Thymus (tissue), 11 donors: Measurements from ENCODE around the gene OCA2. TPM values are rescaled to one million over a fixed set of nuclear protein-coding genes. Genes with fewer than 3 reads are reported as not detected.

Source experiments
- DNase-seq, 9 donors: peaks; one replicate each; pipeline ENCODE4 v3.0.0-alpha.2; 2013; ENCODE audit warnings: low spot score in 9 of 9, low read depth in 6 of 9, missing footprints in 1 of 9
- H3K27ac ChIP-seq, 2 donors: one replicate each; pipeline ENCODE4 v1.5.1; 2013; ENCODE audit warnings: control low read depth in 1 of 2, low read depth in 1 of 2, low read length in 1 of 2, mild to moderate bottlenecking in 1 of 2, moderate library complexity in 1 of 2
- H3K27me3 ChIP-seq, 2 donors: one replicate each; pipeline ENCODE4 v1.5.1; 2013; ENCODE audit warnings: low read length in 1 of 2; ENCODE audit not compliant: control insufficient read depth in 2 of 2, insufficient read depth in 1 of 2
- H3K36me3 ChIP-seq, 2 donors: one replicate each; pipeline ENCODE4 v1.5.1; 2013; ENCODE audit warnings: low read length in 1 of 2, mild to moderate bottlenecking in 1 of 2, moderate library complexity in 1 of 2; ENCODE audit not compliant: control insufficient read depth in 2 of 2, insufficient read depth in 2 of 2
- H3K4me1 ChIP-seq, 2 donors: one replicate each; pipeline ENCODE4 v1.5.1; 2013; ENCODE audit warnings: low read length in 2 of 2; ENCODE audit not compliant: control insufficient read depth in 2 of 2, insufficient read depth in 2 of 2
- H3K4me3 ChIP-seq, 2 donors: one replicate each; pipeline ENCODE4 v1.5.1; 2013; ENCODE audit warnings: low read length in 2 of 2, control low read depth in 1 of 2, mild to moderate bottlenecking in 1 of 2
- H3K9me3 ChIP-seq, 2 donors: one replicate each; pipeline ENCODE4 v1.5.1; 2013; ENCODE audit warnings: low read length in 1 of 2, mild to moderate bottlenecking in 1 of 2; ENCODE audit not compliant: control insufficient read depth in 2 of 2, insufficient read depth in 1 of 2
- WGBS: extraction: QIAGEN DNeasy Blood & Tissue Kit; methylation state at CpG from one replicate; pipeline ENCODE4 v1.1.7; 2013; 5-methylcytosine and 5-hydroxymethylcytosine counted together
- polyA plus RNA-seq: library from polyadenylated mRNA; stranded (reverse); fragments of 200-250 nt; gene quantifications from one replicate; pipeline ENCODE4 v1.2.3, GENCODE V29; 2013
- total RNA-seq: library from RNA; stranded (reverse); fragments of 120-200 nt; gene quantifications from one replicate; pipeline ENCODE4 v1.2.4, GENCODE V29; 2013
- donor health status: healthy.

Gene OCA2
- total and polyA plus RNA-seq, 2 donors = 0.99 to 1.2 TPM

DNA sequence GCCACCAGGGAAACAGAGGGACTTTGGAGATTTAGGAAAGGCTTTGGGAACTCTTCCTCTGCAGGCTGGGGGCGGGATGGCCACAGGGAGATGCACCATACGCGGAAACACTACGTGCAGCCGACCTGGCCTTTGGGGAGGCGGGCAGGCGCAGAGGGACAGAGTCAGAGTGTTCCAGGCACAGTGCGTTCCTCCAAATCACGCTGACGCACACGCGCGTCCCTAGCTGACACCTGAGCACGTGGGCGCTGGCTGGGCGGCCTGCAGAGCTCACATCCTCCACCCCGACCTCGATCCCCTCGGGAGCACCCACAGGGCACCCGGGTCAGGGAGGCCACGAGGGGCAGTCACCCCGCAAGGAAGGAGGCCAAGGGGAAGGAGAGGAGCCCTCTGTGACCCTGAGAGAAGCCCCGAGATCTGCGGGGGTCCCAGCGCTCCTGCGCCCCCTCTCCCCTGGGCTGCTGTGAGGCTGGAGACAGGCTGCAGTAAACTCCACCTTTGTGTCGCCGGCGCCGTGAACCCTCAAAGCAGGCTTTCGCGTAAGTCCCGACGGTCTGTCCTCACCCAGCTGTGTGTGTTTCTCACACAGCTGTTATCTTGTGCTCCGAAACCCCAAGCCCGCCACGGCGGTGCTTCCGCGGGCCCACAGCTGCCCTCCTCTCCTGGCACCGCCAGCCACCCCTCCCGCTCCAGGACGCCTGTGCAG lies 196.3 kb downstream of the OCA2 start:
- Histone ChIP-seq H3K36me3 (no peaks in the 10 kb centered on the region), H3K27ac (no peak overlapping the region), H3K27me3 (no peaks in the 10 kb centered on the region), H3K4me3 (no peak overlapping the region), H3K9me3 (peaks cover 0 to 13% of the 10 kb centered on the region in 2 donors), H3K4me1 (no peaks in the 10 kb centered on the region)
- no peak for DNase-seq
- 90% methylated on average over 43 of the region's 43 CpGs for WGBS

GRCh38 chr15:27899583-27900285 lies 199.4 kb downstream of the OCA2 start:
- WGBS = 97% methylated on average over 5 of the region's 5 CpGs
- Histone ChIP-seq H3K27me3 (no peaks in the 10 kb centered on the region), H3K9me3 (peaks cover 0 to 13% of the 10 kb centered on the region in 2 donors), H3K4me3 (no peak overlapping the region), H3K27ac (no peak overlapping the region), H3K36me3 (no peaks in the 10 kb centered on the region), H3K4me1 (no peaks in the 10 kb centered on the region)
- DNase-seq = no peak

DNA sequence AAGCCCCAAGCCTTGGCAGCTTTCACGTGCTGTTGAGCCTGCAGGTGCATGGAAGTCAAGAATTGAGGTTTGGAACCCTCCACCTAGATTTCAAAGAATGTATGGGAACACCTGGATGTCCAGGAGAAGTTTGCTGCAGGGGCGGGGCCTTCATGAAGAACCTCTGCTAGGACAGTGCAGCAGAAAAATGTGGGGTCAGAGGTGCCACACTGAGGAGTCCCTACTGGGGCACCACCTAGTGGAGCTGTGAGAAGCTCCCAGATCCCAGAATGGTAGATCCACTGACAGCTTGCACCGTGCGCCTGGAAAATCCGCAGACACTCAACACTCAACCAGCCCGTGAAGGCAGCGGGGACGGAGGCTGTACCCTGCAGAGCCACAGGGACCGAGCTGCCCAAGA lies 201.6 kb downstream of the OCA2 start:
- no peaks in the 10 kb centered on the region for H3K4me1 ChIP-seq
- H3K4me3 ChIP-seq = no peak overlapping the region
- no peaks in the 10 kb centered on the region for H3K27me3 ChIP-seq
- no peak overlapping the region for H3K27ac ChIP-seq
- DNase-seq = no peak
- peaks cover 0 to under 1% of the 10 kb centered on the region in 2 donors for H3K9me3 ChIP-seq
- WGBS = 91% methylated on average over 9 of the region's 9 CpGs
- no peaks in the 10 kb centered on the region for H3K36me3 ChIP-seq

- WGBS = 92% methylated on average over 1 of the region's 1 CpG
- H3K36me3 ChIP-seq = no peaks in the 10 kb centered on the region
Observed at GRCh38 chr15:27894645-27895044, 204.5 kb downstream of the OCA2 start.

DNA sequence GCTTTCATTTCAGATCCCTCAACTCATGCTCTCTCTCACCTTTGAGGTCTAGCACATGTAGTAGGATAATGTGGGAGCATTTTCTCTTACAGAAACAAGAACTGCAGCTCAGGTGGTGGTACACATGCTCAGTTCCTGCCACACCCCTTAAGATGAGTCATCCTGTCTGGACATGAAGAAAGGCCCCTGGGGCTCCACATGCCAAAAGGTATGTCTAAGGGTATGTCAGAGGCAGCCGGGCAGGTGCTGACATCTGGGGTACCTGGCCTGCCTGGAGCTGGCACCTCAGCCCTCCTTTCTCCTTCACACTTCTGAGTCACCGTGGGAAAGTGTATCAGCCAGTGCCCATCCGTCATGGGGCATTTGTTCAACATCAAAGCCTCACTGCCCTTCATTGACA lies 209.9 kb downstream of the OCA2 start:
- WGBS = 92% methylated on average over 3 of the region's 3 CpGs
- no peaks in the 10 kb centered on the region for H3K36me3 ChIP-seq
- no peaks in the 10 kb centered on the region for H3K9me3 ChIP-seq
- no peaks in the 10 kb centered on the region for H3K27me3 ChIP-seq
- no peak overlapping the region for H3K4me3 ChIP-seq
- no peak overlapping the region for H3K27ac ChIP-seq
- no peaks in the 10 kb centered on the region for H3K4me1 ChIP-seq
- DNase-seq = no peak

More at GRCh38 chr15:27894645-27895044, 204.5 kb downstream of the OCA2 start:
- H3K9me3 ChIP-seq = no peaks in the 10 kb centered on the region
- no peak overlapping the region for H3K4me3 ChIP-seq
- no peaks in the 10 kb centered on the region for H3K27me3 ChIP-seq
- no peaks in the 10 kb centered on the region for H3K4me1 ChIP-seq
- DNase-seq = no peak
- no peak overlapping the region for H3K27ac ChIP-seq

DNA sequence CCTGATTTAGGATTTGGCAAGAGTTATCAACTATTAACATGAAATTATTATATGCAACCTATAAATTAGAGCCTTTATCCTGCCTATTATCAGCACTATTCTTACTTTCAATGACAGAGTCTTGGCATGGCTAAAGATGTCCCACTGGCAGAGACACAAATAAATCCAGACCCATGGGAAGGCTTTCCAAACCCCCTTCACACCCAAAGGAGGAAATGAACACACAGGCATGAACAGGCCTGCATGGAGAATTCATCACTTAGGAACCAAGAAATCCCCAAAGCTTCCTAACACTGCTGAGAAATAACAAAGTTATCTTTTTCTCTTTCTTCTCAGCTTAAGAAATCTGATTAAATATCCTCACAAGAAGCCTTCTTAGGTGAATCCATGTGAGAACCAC lies 213.9 kb downstream of the OCA2 start:
- H3K9me3 ChIP-seq = no peaks in the 10 kb centered on the region
- no peaks in the 10 kb centered on the region for H3K27me3 ChIP-seq
- no peak overlapping the region for H3K4me3 ChIP-seq
- H3K27ac ChIP-seq = no peak overlapping the region
- no peaks in the 10 kb centered on the region for H3K36me3 ChIP-seq
- no peaks in the 10 kb centered on the region for H3K4me1 ChIP-seq
- DNase-seq = no peak

DNA sequence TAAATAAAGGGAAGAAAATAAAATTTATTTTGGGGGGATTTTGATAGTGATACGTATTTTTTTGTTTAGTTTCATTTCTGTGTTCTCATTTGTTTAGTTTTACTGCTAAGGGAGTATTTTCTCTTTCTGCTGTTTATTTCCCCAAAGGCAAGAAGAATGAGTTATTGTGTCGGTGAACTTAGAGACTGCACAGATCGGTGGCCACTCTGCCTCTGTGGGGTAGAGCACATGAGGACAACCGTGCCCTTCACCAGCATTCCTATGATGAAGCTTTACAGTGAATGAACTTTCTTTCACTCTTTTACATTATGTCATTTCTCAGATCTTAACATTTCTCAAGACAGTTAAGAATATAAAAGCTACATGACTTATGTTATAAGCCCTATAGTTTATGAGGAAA lies 214.4 kb downstream of the OCA2 start:
- no peak overlapping the region for H3K27ac ChIP-seq
- no peak for DNase-seq
- no peak overlapping the region for H3K4me3 ChIP-seq
- no peaks in the 10 kb centered on the region for H3K4me1 ChIP-seq
- WGBS = 92% methylated on average over 4 of the region's 4 CpGs
- no peaks in the 10 kb centered on the region for H3K9me3 ChIP-seq
- no peaks in the 10 kb centered on the region for H3K27me3 ChIP-seq
- no peaks in the 10 kb centered on the region for H3K36me3 ChIP-seq

DNA sequence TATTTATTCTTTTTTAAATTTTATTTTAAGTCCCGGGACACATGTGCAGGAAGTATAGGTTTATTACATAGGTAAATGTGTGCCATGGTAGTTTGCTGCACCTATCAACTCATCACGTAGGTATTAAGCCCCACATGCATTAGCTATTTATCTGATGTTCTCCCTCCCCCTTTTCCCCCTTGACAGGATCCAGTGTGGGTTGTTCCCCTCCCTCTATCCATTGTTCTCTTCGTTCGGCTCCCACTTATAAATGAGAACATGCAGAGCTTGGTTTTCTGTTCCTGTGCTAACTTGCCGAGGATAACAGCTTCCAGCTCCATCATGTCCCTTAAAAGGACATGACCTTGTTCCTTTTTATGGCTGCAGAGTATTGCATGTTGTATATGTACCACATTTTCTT lies 220.3 kb downstream of the OCA2 start:
- DNase-seq = no peak
- no peak overlapping the region for H3K27ac ChIP-seq
- 70% methylated on average over 5 of the region's 5 CpGs for WGBS
- no peaks in the 10 kb centered on the region for H3K27me3 ChIP-seq
- H3K4me3 ChIP-seq = no peak overlapping the region
- H3K9me3 ChIP-seq = no peaks in the 10 kb centered on the region
- H3K4me1 ChIP-seq = no peaks in the 10 kb centered on the region
- H3K36me3 ChIP-seq = no peaks in the 10 kb centered on the region

DNA sequence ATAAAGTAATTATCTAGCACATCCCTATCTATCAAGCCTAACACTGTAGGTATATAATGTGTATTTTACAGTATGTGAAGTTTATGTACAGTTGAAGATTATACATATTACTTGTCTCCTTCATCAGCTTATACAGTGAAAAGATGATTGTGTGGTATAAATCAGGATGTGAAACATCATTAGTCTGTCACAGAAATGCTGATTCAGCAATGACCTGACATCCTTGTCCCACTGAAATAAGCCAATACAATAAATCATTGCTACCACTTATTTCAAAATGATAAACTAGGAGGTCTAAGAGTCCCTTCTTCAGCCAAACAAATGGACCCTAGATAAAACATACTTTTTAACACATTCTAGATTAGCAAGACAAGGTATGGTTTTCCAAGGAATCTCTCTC lies 225.3 kb downstream of the OCA2 start:
- no peaks in the 10 kb centered on the region for H3K4me1 ChIP-seq
- no peak overlapping the region for H3K4me3 ChIP-seq
- DNase-seq = no peak
- H3K9me3 ChIP-seq = no peaks in the 10 kb centered on the region
- H3K27ac ChIP-seq = no peak overlapping the region
- no peaks in the 10 kb centered on the region for H3K36me3 ChIP-seq
- H3K27me3 ChIP-seq = no peaks in the 10 kb centered on the region
